ENCODE data around the gene EGLN3.

EGLN3 gene

DNA sequence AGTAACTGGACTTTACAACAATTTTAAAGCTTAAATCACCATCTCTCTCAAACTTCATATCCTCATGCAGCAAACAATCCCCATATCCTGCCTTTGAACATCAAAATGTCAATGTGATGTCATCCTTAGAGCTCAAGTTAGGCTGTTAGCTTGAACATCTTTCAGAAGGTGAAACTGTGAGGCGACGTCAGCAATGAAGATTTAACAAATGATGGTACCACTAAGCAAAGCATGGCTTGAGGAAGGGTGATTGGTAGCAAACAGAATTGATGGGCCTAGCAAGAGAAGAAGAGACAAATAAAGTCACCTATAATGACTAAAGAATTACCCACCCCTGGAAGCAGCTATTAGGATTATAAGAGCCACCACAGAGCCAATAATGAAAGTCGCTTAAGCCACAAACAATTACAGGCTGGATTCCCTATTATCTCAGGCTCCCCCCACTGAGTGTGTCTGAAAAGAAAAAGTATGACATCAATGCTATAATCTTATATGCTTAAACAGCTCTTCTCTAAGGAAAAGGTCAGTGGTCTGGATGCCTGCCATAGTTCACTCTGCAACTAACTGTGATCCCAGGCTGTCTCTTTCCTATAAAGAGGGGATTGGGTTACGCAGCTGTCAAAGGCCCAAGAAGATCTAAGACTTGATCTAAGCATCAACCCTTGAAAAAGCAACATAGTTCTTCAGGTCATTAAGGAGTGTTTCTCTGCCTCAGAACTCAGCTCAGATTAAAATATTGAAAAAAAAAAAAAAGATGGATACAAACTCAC lies 18.1 kb downstream of the EGLN3 start:
- DNase-seq (ENCODE audit: low read depth), result no peak
- no peak for TF ChIP-seq CTCF (IDR thresholded peaks at IDR 0.05; ENCODE audit: control insufficient read depth, insufficient read depth, low read depth, low read length, missing control alignments)
- H3K4me3 ChIP-seq (ENCODE audit: control insufficient read depth, low read depth, low read length), result no peak overlapping the region

- no peak for DNase-seq (ENCODE audit: low read depth)
- no peak overlapping the region for H3K4me3 ChIP-seq (ENCODE audit: control insufficient read depth, low read depth, low read length)
- no peak for TF ChIP-seq CTCF (IDR thresholded peaks at IDR 0.05; ENCODE audit: control insufficient read depth, insufficient read depth, low read depth, low read length, missing control alignments)
These were observed 18.8 kb downstream of the EGLN3 start for GRCh38 chr14:33932033-33932432.

DNA sequence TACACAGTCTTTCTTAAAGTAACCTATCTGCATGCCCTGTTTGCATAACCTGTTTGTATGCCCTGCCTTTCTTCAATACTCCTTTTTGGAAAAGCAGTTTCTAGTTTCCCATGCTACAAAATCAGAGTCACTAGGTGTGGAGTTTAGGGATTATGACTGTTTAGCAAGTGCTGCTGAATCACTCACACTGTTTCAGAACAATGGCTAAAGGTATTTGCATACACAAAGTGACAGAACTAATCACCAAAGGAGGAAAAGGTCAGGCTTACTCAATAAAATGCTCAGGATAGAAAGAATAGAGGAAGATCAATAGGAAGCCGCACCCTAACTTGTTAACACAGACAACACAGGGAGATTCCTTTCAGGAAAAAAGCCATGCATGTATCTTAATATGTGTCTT lies 19.4 kb downstream of the EGLN3 start:
- H3K4me3 ChIP-seq (ENCODE audit: control insufficient read depth, low read depth, low read length), result no peak overlapping the region
- no peak for DNase-seq (ENCODE audit: low read depth)
- TF ChIP-seq CTCF (IDR thresholded peaks at IDR 0.05; ENCODE audit: control insufficient read depth, insufficient read depth, low read depth, low read length, missing control alignments), result no peak

GRCh38 chr14:33930439-33930838 lies 20.4 kb downstream of the EGLN3 start:
- DNase-seq (ENCODE audit: low read depth), result no peak
- no peak for TF ChIP-seq CTCF (IDR thresholded peaks at IDR 0.05; ENCODE audit: control insufficient read depth, insufficient read depth, low read depth, low read length, missing control alignments)
- H3K4me3 ChIP-seq (ENCODE audit: control insufficient read depth, low read depth, low read length), result no peak overlapping the region

- DNase-seq (ENCODE audit: low read depth), result no peak
- H3K4me3 ChIP-seq (ENCODE audit: control insufficient read depth, low read depth, low read length), result no peak overlapping the region
- no peak for TF ChIP-seq CTCF (IDR thresholded peaks at IDR 0.05; ENCODE audit: control insufficient read depth, insufficient read depth, low read depth, low read length, missing control alignments)
These were observed 21.0 kb downstream of the EGLN3 start for GRCh38 chr14:33929799-33930408.

GRCh38 chr14:33928895-33929294 lies 22.0 kb downstream of the EGLN3 start:
- DNase-seq (ENCODE audit: low read depth), result no peak
- no peak for TF ChIP-seq CTCF (IDR thresholded peaks at IDR 0.05; ENCODE audit: control insufficient read depth, insufficient read depth, low read depth, low read length, missing control alignments)
- no peak overlapping the region for H3K4me3 ChIP-seq (ENCODE audit: control insufficient read depth, low read depth, low read length)
